Vagina (tissue), 2 donors: ENCODE results near the gene L3MBTL4.

Experiments
- POLR2AphosphoS5 ChIP-seq, 2 donors: sonication (generic); formaldehyde crosslinking; IDR thresholded peaks; one replicate each; pipeline ENCODE4 v1.9.0; 2017; ENCODE audit warnings: antibody characterized with exemption in 2 of 2, mild to moderate bottlenecking in 2 of 2, low read depth in 1 of 2; ENCODE audit not compliant: insufficient read depth in 1 of 2
- TF ChIP-seq, protein P1 (sequence below), 3 experiments: fragments of 450-650 bp in 2 of 3; fragments of 200-600 bp in 1 of 3; sonication (generic) in 1 of 3; IDR thresholded peaks; one replicate each; pipeline ENCODE4 v1.5.1; 2017 to 2019; ENCODE audit warnings: antibody characterized with exemption in 3 of 3, mild to moderate bottlenecking in 2 of 3, moderate library complexity in 2 of 3

DNA sequence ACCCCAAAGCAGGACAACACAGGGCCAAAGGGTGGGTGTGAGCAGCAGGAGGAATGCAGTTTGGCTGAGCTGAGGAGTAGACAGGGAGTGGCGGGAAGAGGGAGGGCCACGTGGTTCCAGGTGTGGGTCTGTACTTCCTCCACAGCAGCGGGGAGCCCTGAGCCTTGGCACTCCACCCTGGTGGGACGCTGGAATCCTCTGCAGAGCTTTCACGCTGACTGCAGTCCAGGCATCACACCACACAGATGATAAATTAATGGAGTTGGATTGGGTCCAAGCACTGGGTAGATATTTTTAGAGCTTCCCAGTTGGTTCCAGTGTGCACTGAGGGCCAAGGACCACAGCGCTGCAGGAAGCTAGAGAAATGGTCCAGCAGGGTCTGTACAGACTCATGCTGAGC is 452.3 kb downstream of the L3MBTL4 start:
- no peak for TF ChIP-seq POLR2AphosphoS5 (IDR thresholded peaks at IDR 0.05; ENCODE audit: insufficient read depth in 1 of 2, low read depth in 1 of 2)
- TF ChIP-seq, protein P1, sequence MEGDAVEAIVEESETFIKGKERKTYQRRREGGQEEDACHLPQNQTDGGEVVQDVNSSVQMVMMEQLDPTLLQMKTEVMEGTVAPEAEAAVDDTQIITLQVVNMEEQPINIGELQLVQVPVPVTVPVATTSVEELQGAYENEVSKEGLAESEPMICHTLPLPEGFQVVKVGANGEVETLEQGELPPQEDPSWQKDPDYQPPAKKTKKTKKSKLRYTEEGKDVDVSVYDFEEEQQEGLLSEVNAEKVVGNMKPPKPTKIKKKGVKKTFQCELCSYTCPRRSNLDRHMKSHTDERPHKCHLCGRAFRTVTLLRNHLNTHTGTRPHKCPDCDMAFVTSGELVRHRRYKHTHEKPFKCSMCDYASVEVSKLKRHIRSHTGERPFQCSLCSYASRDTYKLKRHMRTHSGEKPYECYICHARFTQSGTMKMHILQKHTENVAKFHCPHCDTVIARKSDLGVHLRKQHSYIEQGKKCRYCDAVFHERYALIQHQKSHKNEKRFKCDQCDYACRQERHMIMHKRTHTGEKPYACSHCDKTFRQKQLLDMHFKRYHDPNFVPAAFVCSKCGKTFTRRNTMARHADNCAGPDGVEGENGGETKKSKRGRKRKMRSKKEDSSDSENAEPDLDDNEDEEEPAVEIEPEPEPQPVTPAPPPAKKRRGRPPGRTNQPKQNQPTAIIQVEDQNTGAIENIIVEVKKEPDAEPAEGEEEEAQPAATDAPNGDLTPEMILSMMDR (IDR thresholded peaks at IDR 0.05), result no peak
